NB4 (cell line): Measurements from ENCODE around the gene ICAM2.

Experiments
- DNase-seq: peaks from one replicate; pipeline ENCODE4 v3.0.0; 2010; ENCODE audit warnings: low read depth
- H3K4me3 ChIP-seq: one replicate; pipeline ENCODE4 v1.5.1; 2011; ENCODE audit warnings: mild to moderate bottlenecking, low read depth, low read length, moderate library complexity
- MYC ChIP-seq: IDR thresholded peaks from 2 replicates; pipeline ENCODE4 v1.6.1; 2011; ENCODE audit warnings: low read depth, low read length
- POLR2A ChIP-seq: IDR thresholded peaks from 2 replicates; pipeline ENCODE4 v1.6.1; 2011; ENCODE audit warnings: mild to moderate bottlenecking; ENCODE audit not compliant: insufficient read length; ENCODE audit errors: extremely low read depth
- TF ChIP-seq, protein P1 (sequence below): IDR thresholded peaks from one replicate; pipeline ENCODE4 v1.5.1; 2012; ENCODE audit warnings: low read depth, low read length
- TF ChIP-seq, protein P2 (sequence below): IDR thresholded peaks from 2 replicates; pipeline ENCODE4 v1.6.1; 2011; ENCODE audit warnings: low read depth, low read length

Gene ICAM2

DNA sequence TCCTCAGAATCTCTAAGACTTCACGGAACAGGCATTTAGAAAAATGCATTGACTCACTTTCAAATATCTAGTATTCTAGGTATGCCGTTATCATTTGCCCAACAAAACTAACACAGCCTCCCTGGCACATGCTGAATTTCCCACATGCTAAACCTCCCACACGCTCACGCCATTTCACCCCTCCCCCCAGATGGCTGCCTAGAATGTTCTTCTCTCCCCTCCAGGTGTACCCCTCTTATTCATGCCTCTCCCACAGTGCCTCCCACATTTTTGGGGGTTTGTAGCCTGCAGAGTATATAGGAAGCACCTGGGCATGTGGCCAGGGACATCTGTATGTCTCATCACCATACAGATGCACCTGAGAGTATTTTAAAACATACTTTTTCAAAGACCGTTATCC is 38.2 kb upstream of the ICAM2 start:
- no peak overlapping the region for H3K4me3 ChIP-seq
- TF ChIP-seq, protein P1, sequence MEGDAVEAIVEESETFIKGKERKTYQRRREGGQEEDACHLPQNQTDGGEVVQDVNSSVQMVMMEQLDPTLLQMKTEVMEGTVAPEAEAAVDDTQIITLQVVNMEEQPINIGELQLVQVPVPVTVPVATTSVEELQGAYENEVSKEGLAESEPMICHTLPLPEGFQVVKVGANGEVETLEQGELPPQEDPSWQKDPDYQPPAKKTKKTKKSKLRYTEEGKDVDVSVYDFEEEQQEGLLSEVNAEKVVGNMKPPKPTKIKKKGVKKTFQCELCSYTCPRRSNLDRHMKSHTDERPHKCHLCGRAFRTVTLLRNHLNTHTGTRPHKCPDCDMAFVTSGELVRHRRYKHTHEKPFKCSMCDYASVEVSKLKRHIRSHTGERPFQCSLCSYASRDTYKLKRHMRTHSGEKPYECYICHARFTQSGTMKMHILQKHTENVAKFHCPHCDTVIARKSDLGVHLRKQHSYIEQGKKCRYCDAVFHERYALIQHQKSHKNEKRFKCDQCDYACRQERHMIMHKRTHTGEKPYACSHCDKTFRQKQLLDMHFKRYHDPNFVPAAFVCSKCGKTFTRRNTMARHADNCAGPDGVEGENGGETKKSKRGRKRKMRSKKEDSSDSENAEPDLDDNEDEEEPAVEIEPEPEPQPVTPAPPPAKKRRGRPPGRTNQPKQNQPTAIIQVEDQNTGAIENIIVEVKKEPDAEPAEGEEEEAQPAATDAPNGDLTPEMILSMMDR: no peak
- TF ChIP-seq POLR2A: no peak
- no peak for TF ChIP-seq MYC
- TF ChIP-seq, protein P2, sequence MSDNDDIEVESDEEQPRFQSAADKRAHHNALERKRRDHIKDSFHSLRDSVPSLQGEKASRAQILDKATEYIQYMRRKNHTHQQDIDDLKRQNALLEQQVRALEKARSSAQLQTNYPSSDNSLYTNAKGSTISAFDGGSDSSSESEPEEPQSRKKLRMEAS: no peak
- no peak for DNase-seq

DNA sequence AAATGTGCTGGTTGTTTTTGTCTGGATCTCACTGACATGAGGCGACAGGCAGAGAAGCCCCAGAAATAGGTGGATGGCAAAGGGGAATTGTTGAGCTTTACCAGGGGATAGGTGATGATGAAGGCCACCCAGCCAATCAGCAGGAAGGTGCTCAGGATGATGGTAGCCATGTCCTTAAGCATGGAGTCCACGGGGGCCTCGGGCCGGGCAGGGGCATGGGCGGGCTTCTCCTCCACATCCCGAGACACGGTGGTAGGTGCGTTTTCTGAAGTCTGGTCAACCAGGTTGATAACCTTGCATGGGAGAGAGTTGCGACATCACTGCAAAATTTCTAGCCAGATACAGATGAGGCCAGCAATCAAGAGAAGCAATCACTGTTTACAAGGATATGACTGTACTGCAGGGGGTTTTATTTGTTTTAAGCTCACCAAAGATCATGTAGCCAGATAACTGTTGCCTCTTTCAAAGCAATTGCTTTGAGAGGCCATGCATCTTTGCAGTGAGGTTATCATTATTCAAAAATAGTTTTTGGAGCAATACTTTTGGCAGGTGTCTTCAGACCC is 37.3 kb upstream of the ICAM2 start:
- no peak overlapping the region for H3K4me3 ChIP-seq
- DNase-seq: no peak
- TF ChIP-seq, protein P2: no peak
- TF ChIP-seq, protein P1: no peak
- TF ChIP-seq POLR2A (no peak), MYC (no peak)

DNA sequence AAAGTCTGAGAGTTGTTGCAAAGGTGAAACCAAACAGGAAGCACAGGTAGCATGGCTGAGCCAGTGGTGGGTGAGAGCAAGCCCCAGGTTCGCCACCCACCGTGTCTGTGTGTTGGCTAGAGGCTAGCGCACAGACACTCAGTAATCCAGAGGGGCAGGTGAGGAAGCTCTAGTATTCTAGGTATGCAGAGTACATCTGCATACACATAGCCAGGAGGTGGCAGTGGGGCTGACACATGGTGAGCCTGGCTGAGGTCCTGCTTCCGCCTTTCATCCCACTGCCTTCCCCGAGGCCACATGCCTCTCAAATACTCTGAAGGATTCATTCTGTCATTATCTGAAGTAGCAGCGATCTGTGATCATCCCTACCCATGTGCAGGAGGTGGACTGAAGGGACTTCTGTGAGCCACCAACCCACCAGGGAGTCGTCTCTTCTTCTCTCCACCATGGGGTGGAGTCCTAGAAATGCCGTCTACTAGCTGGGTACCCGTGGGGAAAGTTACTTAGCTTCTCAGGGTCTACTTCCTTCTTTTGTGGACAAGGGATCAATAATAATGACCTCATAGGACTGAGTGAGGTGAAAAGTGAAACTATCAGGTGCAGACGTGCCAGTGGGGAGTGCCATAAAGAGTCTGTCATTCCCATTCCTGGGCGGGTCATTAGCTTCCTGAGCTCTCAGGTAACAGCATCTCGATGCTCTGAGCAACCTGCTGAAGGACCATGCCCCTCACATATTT is 36.0 kb upstream of the ICAM2 start:
- TF ChIP-seq, protein P1: no peak
- TF ChIP-seq MYC (no peak), POLR2A (no peak)
- TF ChIP-seq, protein P2: no peak
- no peak for DNase-seq
- no peak overlapping the region for H3K4me3 ChIP-seq

DNA sequence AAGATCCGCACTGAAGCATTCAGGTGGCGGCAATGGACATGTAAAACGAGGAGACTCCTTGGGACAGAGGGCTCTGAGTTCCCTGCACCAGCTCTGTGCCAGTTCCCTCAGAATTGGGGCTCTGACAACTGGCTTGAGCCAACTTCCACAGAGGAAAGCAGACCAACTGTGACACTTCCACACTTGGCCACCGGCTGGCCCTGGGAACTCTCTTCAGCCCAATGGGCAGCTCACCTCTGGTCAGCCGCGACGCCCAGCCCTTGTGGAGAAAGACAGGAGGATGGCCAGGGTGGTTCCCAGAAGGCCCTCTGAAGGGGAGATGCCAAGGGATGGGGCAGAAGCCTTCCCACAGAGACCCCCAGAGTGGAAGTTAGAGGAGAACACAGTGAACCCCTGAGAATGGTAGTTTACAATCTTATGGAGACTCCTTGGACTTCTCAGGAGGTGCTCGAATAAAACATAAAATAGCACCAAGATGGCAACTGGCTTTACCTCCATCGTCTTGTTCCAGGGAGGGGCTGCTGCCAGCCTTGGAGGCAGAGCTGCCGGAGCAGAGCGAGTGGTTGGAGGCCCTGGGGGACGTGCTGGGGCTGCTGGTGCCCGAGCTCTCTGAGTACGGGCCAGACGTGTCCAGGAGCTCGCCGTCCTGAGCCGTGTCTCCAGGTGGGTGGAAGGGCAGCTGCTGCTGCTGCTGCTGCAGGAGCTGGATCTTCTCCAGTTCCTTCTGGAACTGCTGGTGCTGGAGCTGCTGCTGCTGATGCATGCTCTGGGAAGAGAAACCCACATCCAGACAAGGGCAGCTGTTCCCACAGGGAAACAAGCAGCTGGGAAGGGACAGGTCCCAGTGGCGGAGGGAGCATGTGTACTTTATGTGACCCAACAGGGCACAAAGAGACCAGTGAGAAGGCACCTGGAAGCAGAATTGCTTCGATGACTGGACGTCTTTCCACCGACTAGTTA is 35.0 kb upstream of the ICAM2 start:
- H3K4me3 ChIP-seq: no peak overlapping the region
- TF ChIP-seq MYC (no peak), POLR2A (no peak)
- TF ChIP-seq, protein P2: no peak
- TF ChIP-seq, protein P1: no peak
- no peak for DNase-seq

DNA sequence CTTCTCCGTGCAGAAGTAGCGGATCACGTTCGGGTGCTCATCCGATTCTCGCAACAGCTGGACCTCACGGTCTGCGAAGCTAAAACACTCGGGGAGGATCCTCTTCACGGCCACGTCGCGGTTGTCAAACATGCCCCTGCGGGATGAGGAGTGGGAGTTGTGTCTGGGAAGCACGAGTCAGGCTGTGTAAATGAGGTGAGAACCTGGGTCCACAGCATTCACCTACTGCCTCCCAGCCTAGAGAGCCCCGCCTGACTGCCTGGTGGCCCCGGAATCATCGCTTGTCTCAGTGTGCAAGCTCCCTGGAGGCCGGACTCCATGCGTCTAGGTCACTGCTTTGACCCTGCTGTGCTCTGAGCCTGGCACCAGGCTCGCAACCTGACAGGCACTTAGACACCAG is 33.9 kb upstream of the ICAM2 start:
- H3K4me3 ChIP-seq: no peak overlapping the region
- DNase-seq: no peak
- TF ChIP-seq, protein P1: no peak
- TF ChIP-seq, protein P2: no peak
- TF ChIP-seq MYC: no peak
- TF ChIP-seq POLR2A: no peak
